H1 (cell line): ENCODE data around the gene ANAPC10. TPM values are rescaled to one million over a fixed set of nuclear protein-coding genes. Genes with fewer than 3 reads are reported as not detected.

ENCODE experiments used
- CTCF ChIA-PET: fragments of 300-600 bp; sonication (Branson Sonifier 250); formaldehyde crosslinking; loops from one replicate; lab custom pipeline; 2021; ENCODE audit not compliant: partially characterized antibody; lab: Charles Lee
- POLR2A ChIA-PET: fragments of 300-600 bp; sonication (Branson Sonifier 250); formaldehyde crosslinking; loops from one replicate; lab custom pipeline; 2021; ENCODE audit warnings: inconsistent platforms; ENCODE audit not compliant: partially characterized antibody; lab: Charles Lee
- DNase-seq, 2 experiments: peaks; one replicate each; pipeline versions ENCODE4 v3.0.0 to v3.0.0-alpha.2; 2010 to 2022; ENCODE audit warnings: low spot score in 2 of 2, low read depth in 1 of 2, mixed read lengths in 1 of 2
- FAIRE-seq: peaks from 2 replicates; lab custom pipeline; 2011; peaks lifted over from hg19 to GRCh38; lab: Jason Lieb, UNC
- H2AFZ ChIP-seq: 2 replicates; pipeline ENCODE4 v1.8.1; 2012; ENCODE audit warnings: low read length, inconsistent platforms
- H2AK5ac ChIP-seq: 2 replicates; pipeline ENCODE4 v1.6.1; 2013; ENCODE audit warnings: low read depth, low read length
- H2BK120ac ChIP-seq: replicated peaks from 2 replicates; pipeline ENCODE3; 2013; ENCODE audit warnings: low read depth, low read length, inconsistent platforms
- H2BK12ac ChIP-seq: 2 replicates; pipeline ENCODE4 v1.6.1; 2013; ENCODE audit warnings: low read depth, low read length
- H2BK15ac ChIP-seq: 2 replicates; pipeline ENCODE4 v1.6.1; 2013; ENCODE audit warnings: low read length
- H2BK20ac ChIP-seq: 2 replicates; pipeline ENCODE4 v1.6.1; 2013; ENCODE audit warnings: low read length
- H2BK5ac ChIP-seq: 2 replicates; pipeline ENCODE4 v1.6.1; 2013; ENCODE audit warnings: low read depth, low read length
- H3K14ac ChIP-seq: 2 replicates; pipeline ENCODE4 v1.6.1; 2013; ENCODE audit warnings: inconsistent platforms; ENCODE audit not compliant: insufficient read length
- H3K18ac ChIP-seq: 2 replicates; pipeline ENCODE4 v1.6.1; 2013; ENCODE audit warnings: low read length; ENCODE audit errors: extremely low read depth
- H3K23ac ChIP-seq: 2 replicates; pipeline ENCODE4 v1.6.1; 2013; ENCODE audit warnings: inconsistent platforms; ENCODE audit not compliant: insufficient read length
- H3K23me2 ChIP-seq: 2 replicates; pipeline ENCODE4 v1.6.1; 2013; ENCODE audit warnings: low read depth, low read length
- H3K27ac ChIP-seq: 2 replicates; pipeline ENCODE4 v1.6.1; 2011; ENCODE audit warnings: low read depth, low read length, inconsistent platforms
- H3K27me3 ChIP-seq, 4 experiments: replicated peaks in 1 of 4; 1 replicate in 1 of 4; 2 replicates in 3 of 4; pipeline versions ENCODE4 v1.6.1 to v1.8.1; 2011 to 2013; ENCODE audit warnings: low read length in 3 of 4, mild to moderate bottlenecking in 3 of 4, inconsistent platforms in 2 of 4, mixed read lengths in 2 of 4, moderate library complexity in 1 of 4; ENCODE audit not compliant: control insufficient read depth in 3 of 4, insufficient read depth in 3 of 4; ENCODE audit errors: extremely low read depth in 1 of 4
- H3K36me3 ChIP-seq, 4 experiments: 2 replicates each; pipeline versions ENCODE4 v1.6.1 to v1.8.1; 2011 to 2013; ENCODE audit warnings: mild to moderate bottlenecking in 4 of 4, low read length in 3 of 4, moderate library complexity in 2 of 4, control low read depth in 1 of 4, inconsistent platforms in 1 of 4; ENCODE audit not compliant: insufficient read depth in 4 of 4, control insufficient read depth in 2 of 4
- H3K4ac ChIP-seq: replicated peaks from 2 replicates; pipeline ENCODE3; 2013; ENCODE audit warnings: low read length, low read depth, mixed read lengths, inconsistent platforms; ENCODE audit not compliant: insufficient read length
- H3K4me1 ChIP-seq, 4 experiments: replicated peaks in 1 of 4; 1 replicate in 1 of 4; 2 replicates in 3 of 4; pipeline versions ENCODE4 v1.6.1 to v1.8.1; 2011 to 2013; ENCODE audit warnings: low read length in 3 of 4, inconsistent platforms in 2 of 4, mixed read lengths in 1 of 4; ENCODE audit not compliant: insufficient read depth in 4 of 4, control insufficient read depth in 3 of 4
- H3K4me2 ChIP-seq, 2 experiments: 2 replicates each; pipeline versions ENCODE4 v1.6.1 to v1.8.1; 2011 to 2013; ENCODE audit warnings: low read depth in 2 of 2, low read length in 2 of 2, control low read depth in 1 of 2, inconsistent platforms in 1 of 2, mild to moderate bottlenecking in 1 of 2; ENCODE audit not compliant: insufficient read depth in 1 of 2
- H3K4me3 ChIP-seq, 4 experiments: fragments of 200-600, 300-600 bp in 1 of 4; sonication (generic), shearing (Covaris generic), sonication (Bioruptor Twin) in 1 of 4; 2 replicates each; pipeline versions ENCODE4 v1.5.1 to v1.8.1; 2011 to 2016; ENCODE audit warnings: low read length in 4 of 4, low read depth in 3 of 4, control low read depth in 2 of 4, inconsistent platforms in 2 of 4, mild to moderate bottlenecking in 2 of 4, mixed read lengths in 1 of 4, moderate library complexity in 1 of 4; ENCODE audit not compliant: insufficient read depth in 2 of 4; ENCODE audit errors: extremely low read depth in 1 of 4
- H3K56ac ChIP-seq: replicated peaks from 2 replicates; pipeline ENCODE3; 2013; ENCODE audit warnings: low read depth, mild to moderate bottlenecking, mixed read lengths, low read length, inconsistent platforms; ENCODE audit not compliant: insufficient read length
- H3K79me1 ChIP-seq: 2 replicates; pipeline ENCODE4 v1.6.1; 2013; ENCODE audit warnings: low read depth, low read length, control low read depth
- H3K79me2 ChIP-seq, 2 experiments: 2 replicates each; pipeline versions ENCODE4 v1.6.1 to v1.8.1; 2012 to 2013; ENCODE audit warnings: low read length in 2 of 2, mild to moderate bottlenecking in 2 of 2, inconsistent platforms in 1 of 2; ENCODE audit not compliant: insufficient read depth in 2 of 2, control insufficient read depth in 1 of 2
- H3K9ac ChIP-seq, 4 experiments: replicated peaks in 1 of 4; 1 replicate in 1 of 4; 2 replicates in 3 of 4; pipeline versions ENCODE4 v1.6.1 to v1.8.1; 2011 to 2013; ENCODE audit warnings: low read depth in 3 of 4, low read length in 3 of 4, control low read depth in 2 of 4, mild to moderate bottlenecking in 2 of 4, moderate library complexity in 2 of 4, inconsistent platforms in 1 of 4; ENCODE audit errors: extremely low read depth in 1 of 4
- H3K9me3 ChIP-seq, 2 experiments: 2 replicates each; pipeline versions ENCODE4 v1.6.1 to v1.8.1; 2012 to 2013; ENCODE audit warnings: mild to moderate bottlenecking in 2 of 2, moderate library complexity in 2 of 2, control low read depth in 1 of 2, inconsistent platforms in 1 of 2, low read depth in 1 of 2, low read length in 1 of 2, mixed read lengths in 1 of 2; ENCODE audit not compliant: insufficient read depth in 2 of 2
- H4K20me1 ChIP-seq, 2 experiments: replicated peaks in 1 of 2; 2 replicates each; pipeline versions ENCODE3 to v1.8.1; 2011 to 2013; ENCODE audit warnings: inconsistent platforms in 2 of 2, low read length in 2 of 2, mild to moderate bottlenecking in 1 of 2; ENCODE audit not compliant: insufficient read depth in 2 of 2, control insufficient read depth in 1 of 2
- H4K5ac ChIP-seq: 2 replicates; pipeline ENCODE4 v1.6.1; 2013; ENCODE audit warnings: low read length, low read depth, mixed read lengths, inconsistent platforms; ENCODE audit not compliant: insufficient read length
- H4K8ac ChIP-seq: 2 replicates; pipeline ENCODE4 v1.8.0; 2013; ENCODE audit warnings: mild to moderate bottlenecking, moderate library complexity, low read length, inconsistent platforms; ENCODE audit not compliant: insufficient read depth; ENCODE audit errors: extremely low read depth
- H4K91ac ChIP-seq: replicated peaks from 2 replicates; pipeline ENCODE3; 2013; ENCODE audit warnings: low read length, mixed read lengths, inconsistent platforms; ENCODE audit not compliant: insufficient read length
- ASH2L ChIP-seq: fragments of 200-600, 300-600 bp; sonication (generic); IDR thresholded peaks from one replicate; pipeline ENCODE4 v1.7.1; 2017; ENCODE audit warnings: low read length
- BCL11A ChIP-seq, 2 experiments: IDR thresholded peaks; one replicate each; pipeline ENCODE4 v1.6.1; 2011; ENCODE audit warnings: low read depth in 2 of 2, low read length in 2 of 2, mild to moderate bottlenecking in 2 of 2
- CBX5 ChIP-seq: fragments of 300-800, 300-1000 bp; sonication (generic); IDR thresholded peaks from 2 replicates; pipeline ENCODE4 v1.7.1; 2016; ENCODE audit warnings: antibody characterized with exemption, low read length, low read depth
- CBX8 ChIP-seq: fragments of 300-800, 300-1000 bp; sonication (generic); IDR thresholded peaks from 2 replicates; pipeline ENCODE4 v1.7.1; 2016; ENCODE audit warnings: low read depth, low read length, borderline replicate concordance
- CREB1 ChIP-seq: IDR thresholded peaks from 2 replicates; pipeline ENCODE4 v1.6.1; 2012; ENCODE audit warnings: inconsistent platforms
- CTBP2 ChIP-seq: IDR thresholded peaks from 2 replicates; pipeline ENCODE4 v1.7.0; 2011; ENCODE audit warnings: borderline replicate concordance, mild to moderate bottlenecking, moderate library complexity, mixed read lengths, low read length; ENCODE audit not compliant: insufficient read depth, insufficient read length
- EP300 ChIP-seq, 2 experiments: IDR thresholded peaks; 1 replicate in 1 of 2; 2 replicates in 1 of 2; pipeline ENCODE4 v1.6.1; 2011 to 2012; ENCODE audit warnings: low read depth in 2 of 2, low read length in 2 of 2, mild to moderate bottlenecking in 2 of 2, borderline replicate concordance in 1 of 2, inconsistent platforms in 1 of 2, moderate library complexity in 1 of 2
- EZH2 ChIP-seq: fragments of 200-600 bp; sonication (generic); IDR thresholded peaks from 2 replicates; pipeline ENCODE4 v1.7.1; 2012; ENCODE audit warnings: low read depth, mild to moderate bottlenecking, moderate library complexity, low read length, inconsistent platforms; ENCODE audit not compliant: severe bottlenecking
- GTF2F1 ChIP-seq: IDR thresholded peaks from 2 replicates; pipeline ENCODE4 v1.6.1; 2012; ENCODE audit warnings: low read depth, low read length, improper control_type of control experiment, borderline replicate concordance
- HDAC2 ChIP-seq, 2 experiments: fragments of 300-600 bp in 1 of 2; sonication (generic) in 1 of 2; IDR thresholded peaks; 2 replicates each; pipeline ENCODE4 v1.6.1; 2011 to 2012; ENCODE audit warnings: low read depth in 2 of 2, low read length in 2 of 2, mild to moderate bottlenecking in 2 of 2, moderate library complexity in 2 of 2, borderline replicate concordance in 1 of 2, inconsistent platforms in 1 of 2
- JUND ChIP-seq: IDR thresholded peaks from 2 replicates; pipeline ENCODE4 v1.6.1; 2011; ENCODE audit warnings: mild to moderate bottlenecking, improper control_type of control experiment, low read length
- POLR2A ChIP-seq, 2 experiments: IDR thresholded peaks; 1 replicate in 1 of 2; 2 replicates in 1 of 2; pipeline ENCODE4 v1.6.1; 2011; ENCODE audit warnings: low read depth in 2 of 2, low read length in 2 of 2, mild to moderate bottlenecking in 2 of 2; ENCODE audit errors: control extremely low read depth in 1 of 2
- RFX5 ChIP-seq: IDR thresholded peaks from 2 replicates; pipeline ENCODE4 v1.6.1; 2011; ENCODE audit warnings: low read depth, low read length, improper control_type of control experiment, borderline replicate concordance
- SIX5 ChIP-seq: IDR thresholded peaks from 2 replicates; pipeline ENCODE4 v1.6.1; 2011; ENCODE audit warnings: mild to moderate bottlenecking, low read depth, low read length
- SP4 ChIP-seq: IDR thresholded peaks from 2 replicates; pipeline ENCODE4 v1.6.1; 2012; ENCODE audit warnings: low read length, inconsistent platforms
- TBP ChIP-seq: IDR thresholded peaks from 2 replicates; pipeline ENCODE4 v1.6.1; 2011; ENCODE audit warnings: low read depth, low read length, improper control_type of control experiment
- WGBS, 2 experiments: shearing (Covaris generic) in 1 of 2; methylation state at CpG; one replicate each; pipeline versions ENCODE4 v1.1.6 to v1.1.7; 2013 to 2015; ENCODE audit warnings: low lambda C conversion rate in 2 of 2, mixed read lengths in 2 of 2, inconsistent platforms in 1 of 2, low coverage in 1 of 2, missing lambda C conversion rate in 1 of 2; ENCODE audit not compliant: insufficient replicate concordance in 2 of 2, insufficient coverage in 1 of 2, insufficient read length in 1 of 2; ENCODE audit errors: extremely low coverage in 1 of 2, missing lambda C conversion rate in 1 of 2; 5-methylcytosine and 5-hydroxymethylcytosine counted together
- polyA plus RNA-seq, 7 experiments: library from polyadenylated mRNA; depleted of rRNA in 3 of 7; stranded (reverse) in 5 of 7; unstranded in 2 of 7; fragments of >200 nt in 5 of 7; fragments of 200-250 nt in 2 of 7; gene quantifications; 1 replicate in 5 of 7; 2 replicates in 1 of 7; 4 replicates in 1 of 7; pipeline versions ENCODE4 v1.2.1 to v1.2.3, GENCODE V29; 2011 to 2013; ENCODE audit warnings: missing spikeins in 2 of 7, mixed read lengths in 2 of 7
- total RNA-seq: library from RNA; stranded (reverse); fragmentation: NEBNext Ultra II Directional; extraction: Animal tissue kit (Norgen Biotek cat#: 25700); gene quantifications from 2 replicates; pipeline ENCODE4 v1.2.1, GENCODE V29; 2021

The ANAPC10 gene
- total and polyA plus RNA-seq, 2 of the 8 experiments (the other 6 are each of a cell fraction or from before 2014, with no cell fraction given) = 17.6 to 23.3 TPM

DNA sequence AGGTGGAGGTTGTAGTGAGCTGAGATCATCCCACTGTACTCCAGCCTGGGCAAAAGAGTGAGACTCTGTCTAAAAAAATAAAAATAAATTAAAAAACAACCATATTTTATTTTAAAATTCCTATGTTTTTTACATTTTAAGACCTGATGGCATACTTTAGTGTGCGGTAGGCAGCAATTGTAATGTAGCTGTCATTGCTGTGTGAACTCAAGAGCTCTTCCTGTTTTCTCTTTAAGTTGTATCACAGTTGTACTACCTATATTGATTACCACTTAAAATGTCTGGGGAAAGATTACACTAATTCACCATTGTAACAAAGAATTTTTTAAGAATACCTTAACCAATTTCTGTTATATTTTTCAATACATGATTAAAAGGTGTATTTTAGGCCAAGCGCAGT is 27.4 kb upstream of the ANAPC10 start:
- no peaks in the 10 kb centered on the region for H3K23me2 ChIP-seq
- no peak overlapping the region for H2BK5ac ChIP-seq
- ChIA-PET CTCF (no interaction called here), POLR2A (no interaction called here)
- H3K9ac ChIP-seq = no peak overlapping the region
- no peak overlapping the region for H3K4ac ChIP-seq
- FAIRE-seq (no peak), DNase-seq (no peak)
- no peaks in the 10 kb centered on the region for H3K9me3 ChIP-seq
- no peak overlapping the region for H3K27ac ChIP-seq
- H2AFZ ChIP-seq = no peak overlapping the region
- no peak overlapping the region for H3K18ac ChIP-seq
- H3K4me1 ChIP-seq = no peaks in the 10 kb centered on the region
- WGBS, 2 experiments = 87% methylated on average over 2 of the region's 2 CpGs; no CpG with 5 or more reads in 1 of the 2 experiments
- no peak overlapping the region for H2AK5ac ChIP-seq
- no peak overlapping the region for H4K8ac ChIP-seq
- no peaks in the 10 kb centered on the region for H3K27me3 ChIP-seq
- H3K36me3 ChIP-seq = peaks cover 4 to 84% (median 41%) of the 10 kb centered on the region in 4 experiments
- no peaks in the 10 kb centered on the region for H3K79me2 ChIP-seq
- H4K91ac ChIP-seq = no peak overlapping the region
- H3K79me1 ChIP-seq = no peaks in the 10 kb centered on the region
- no peak overlapping the region for H3K4me3 ChIP-seq
- no peak overlapping the region for H3K14ac ChIP-seq
- peaks cover 0 to 1% of the 10 kb centered on the region in 2 experiments for H4K20me1 ChIP-seq
- H3K56ac ChIP-seq = no peak overlapping the region
- no peak overlapping the region for H3K4me2 ChIP-seq
- H4K5ac ChIP-seq = no peak overlapping the region
- no peak overlapping the region for H2BK20ac ChIP-seq
- H2BK12ac ChIP-seq = no peak overlapping the region
- H2BK120ac ChIP-seq = no peak overlapping the region
- H3K23ac ChIP-seq = no peak overlapping the region
- H2BK15ac ChIP-seq = no peak overlapping the region
- TF ChIP-seq CTBP2 (no peak), BCL11A (IDR thresholded peaks at IDR 0.05; ENCODE audit: low read depth in 2 of 2, low read length in 2 of 2) (no peak), TBP (no peak), SIX5 (no peak), SP4 (no peak), ASH2L (no peak), POLR2A (IDR thresholded peaks at IDR 0.05; ENCODE audit: control extremely low read depth in 1 of 2, low read depth in 2 of 2, low read length in 2 of 2) (no peak), CBX8 (no peak), RFX5 (no peak), HDAC2 (IDR thresholded peaks at IDR 0.05; ENCODE audit: borderline replicate concordance in 1 of 2, low read depth in 2 of 2, low read length in 2 of 2) (no peak), EP300 (IDR thresholded peaks at IDR 0.05; ENCODE audit: borderline replicate concordance in 1 of 2, low read depth in 2 of 2, low read length in 2 of 2) (no peak), GTF2F1 (no peak), CBX5 (no peak), CREB1 (no peak), JUND (no peak), EZH2 (no peak)
